PC-3 (cell line): ENCODE data around the gene PIGA.

Experiments used
- EZH2 ChIP-seq: fragments of 300-600 bp; sonication (generic); IDR thresholded peaks from one replicate; pipeline ENCODE4 v1.6.1; 2017; ENCODE audit warnings: antibody characterized with exemption, mild to moderate bottlenecking, low read length; ENCODE audit not compliant: unreplicated experiment
- EZH2phosphoT487 ChIP-seq: fragments of 300-600 bp; sonication (generic); IDR thresholded peaks from 2 replicates; pipeline ENCODE4 v1.6.1; 2018; ENCODE audit warnings: mild to moderate bottlenecking, antibody characterized with exemption, low read length, borderline replicate concordance
- TF ChIP-seq, protein P1 (sequence below): fragments of 300-600 bp; sonication (generic); conservative IDR thresholded peaks from 2 replicates; pipeline ENCODE4 v1.5.1; 2017; ENCODE audit warnings: antibody characterized with exemption, low read depth, mild to moderate bottlenecking, low read length

DNA sequence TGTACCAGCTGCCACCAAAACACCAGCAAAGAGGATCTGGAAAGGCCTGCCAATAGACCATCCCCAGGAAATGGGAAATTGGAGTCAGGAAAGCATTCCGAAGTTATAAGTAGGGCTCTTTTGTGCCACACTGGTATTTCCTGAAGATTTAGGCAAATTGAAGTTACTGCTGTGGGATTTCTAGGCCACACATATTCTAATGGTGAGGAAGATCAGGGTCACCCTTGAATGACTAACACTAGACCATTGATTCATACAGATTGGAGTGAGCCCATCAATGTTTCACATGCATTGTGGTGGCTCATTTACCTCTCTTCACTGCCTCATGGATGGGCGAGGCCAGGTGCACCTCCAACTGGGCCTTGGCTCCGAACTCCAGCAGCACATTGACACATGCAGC is 42.5 kb downstream of the PIGA start:
- TF ChIP-seq EZH2, result no peak
- TF ChIP-seq, protein P1, sequence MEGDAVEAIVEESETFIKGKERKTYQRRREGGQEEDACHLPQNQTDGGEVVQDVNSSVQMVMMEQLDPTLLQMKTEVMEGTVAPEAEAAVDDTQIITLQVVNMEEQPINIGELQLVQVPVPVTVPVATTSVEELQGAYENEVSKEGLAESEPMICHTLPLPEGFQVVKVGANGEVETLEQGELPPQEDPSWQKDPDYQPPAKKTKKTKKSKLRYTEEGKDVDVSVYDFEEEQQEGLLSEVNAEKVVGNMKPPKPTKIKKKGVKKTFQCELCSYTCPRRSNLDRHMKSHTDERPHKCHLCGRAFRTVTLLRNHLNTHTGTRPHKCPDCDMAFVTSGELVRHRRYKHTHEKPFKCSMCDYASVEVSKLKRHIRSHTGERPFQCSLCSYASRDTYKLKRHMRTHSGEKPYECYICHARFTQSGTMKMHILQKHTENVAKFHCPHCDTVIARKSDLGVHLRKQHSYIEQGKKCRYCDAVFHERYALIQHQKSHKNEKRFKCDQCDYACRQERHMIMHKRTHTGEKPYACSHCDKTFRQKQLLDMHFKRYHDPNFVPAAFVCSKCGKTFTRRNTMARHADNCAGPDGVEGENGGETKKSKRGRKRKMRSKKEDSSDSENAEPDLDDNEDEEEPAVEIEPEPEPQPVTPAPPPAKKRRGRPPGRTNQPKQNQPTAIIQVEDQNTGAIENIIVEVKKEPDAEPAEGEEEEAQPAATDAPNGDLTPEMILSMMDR, result no peak
- no peak for TF ChIP-seq EZH2phosphoT487
